SK-N-SH (cell line): Measurements from ENCODE around the gene KRTAP2-4.

Source experiments
- CTCF ChIP-seq: fragments of 200-600 bp; sonication (generic); IDR thresholded peaks from 2 replicates; pipeline ENCODE4 v1.6.1; 2017; ENCODE audit warnings: antibody characterized with exemption, mild to moderate bottlenecking, moderate library complexity
- MAX ChIP-seq: IDR thresholded peaks from 2 replicates; pipeline ENCODE4 v1.4.0; 2012; ENCODE audit warnings: low read depth
- REST ChIP-seq: IDR thresholded peaks from 2 replicates; pipeline ENCODE4 v1.6.1; 2012; ENCODE audit warnings: mild to moderate bottlenecking, low read depth, low read length, moderate library complexity
- RFX5 ChIP-seq: IDR thresholded peaks from 2 replicates; pipeline ENCODE4 v1.6.1; 2012; ENCODE audit warnings: mild to moderate bottlenecking, improper control_type of control experiment, low read length
- USF2 ChIP-seq: fragments of 150-350 bp; IDR thresholded peaks from 2 replicates; pipeline ENCODE4 v1.6.1; 2017; ENCODE audit warnings: antibody characterized with exemption, low read length, low read depth, borderline replicate concordance

GRCh38 chr17:41015454-41015853 lies 50.2 kb downstream of the KRTAP2-4 start:
- TF ChIP-seq USF2 (no peak), REST (no peak), CTCF (no peak), RFX5 (no peak), MAX (no peak)
